ENCODE measurements around the gene OR3A1.

- TF ChIP-seq EZH2 (IDR thresholded peaks at IDR 0.05; ENCODE audit: low read length, missing control alignments) = no peak
- no peak for TF ChIP-seq CTCF (conservative IDR thresholded peaks at IDR 0.05 in 1 of 2, IDR thresholded peaks at IDR 0.05 in 1 of 2; ENCODE audit: low read depth in 1 of 2, low read length in 2 of 2)
Observed at GRCh38 chr17:3282901-3283300, 15.3 kb downstream of the OR3A1 start.
